GM21390 (cell line): ENCODE results near the gene JOSD2.

Source experiments
- ATAC-seq: cut with Tn5 transposase; IDR thresholded peaks from one replicate; pipeline ENCODE4 v1.9.1; 2021; ENCODE audit not compliant: unreplicated experiment

The JOSD2 gene

DNA sequence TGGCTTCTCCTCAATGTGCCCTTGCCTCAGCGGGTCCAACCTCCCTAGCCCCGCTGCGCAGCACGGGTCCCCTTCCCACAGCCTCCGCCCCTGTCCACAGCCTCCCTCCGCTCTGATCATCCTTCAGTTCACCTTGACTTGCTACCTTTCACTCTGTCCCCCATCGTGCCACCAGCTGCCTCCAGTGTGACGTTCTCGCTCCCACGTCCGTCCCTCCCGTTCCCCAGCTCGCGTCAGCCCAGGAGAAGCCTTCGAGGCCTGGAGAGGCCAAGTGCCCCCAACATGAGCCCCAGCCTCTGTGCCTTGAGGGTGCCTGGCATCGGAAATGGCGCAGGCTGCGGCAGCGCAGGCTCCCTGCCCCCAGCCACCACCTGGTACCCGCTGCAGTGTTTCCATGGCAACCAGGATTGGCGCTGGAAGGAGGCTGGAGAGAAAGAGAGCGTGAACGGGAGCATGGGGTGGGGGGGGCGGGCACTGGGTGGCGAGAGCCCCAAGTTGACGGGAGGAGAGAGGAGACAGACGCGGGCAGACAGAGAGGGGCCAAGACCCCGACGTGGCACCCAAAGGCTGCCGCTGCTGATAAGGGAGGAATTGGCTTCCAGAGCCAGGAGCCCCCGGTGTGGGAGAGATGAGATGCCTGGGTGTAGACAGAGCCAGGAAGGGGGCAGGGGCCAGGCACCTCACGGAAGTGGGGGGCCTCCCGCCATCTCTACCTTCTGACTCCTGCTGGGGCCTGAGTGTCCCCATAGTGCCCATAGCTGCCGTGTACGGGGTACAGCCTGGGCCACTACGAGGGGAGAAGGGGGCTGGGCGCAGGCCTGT lies 3.6 kb upstream of the JOSD2 start:
- ATAC-seq = no peak

- ATAC-seq = no peak
Measured at GRCh38 chr19:50513746-50514345, 2.9 kb upstream of the JOSD2 start, which contains the start of gene ASPDH. TSS of gene ASPDH (minus strand) at chr19:50513913. CDS start at chr19:50513823, 90 bp downstream.

GRCh38 chr19:50512999-50513745 lies 2.2 kb upstream of the JOSD2 start:
- ATAC-seq = no peak

- ATAC-seq = no peak
Measured at GRCh38 chr19:50512112-50512998, 1.4 kb upstream of the JOSD2 start.

DNA sequence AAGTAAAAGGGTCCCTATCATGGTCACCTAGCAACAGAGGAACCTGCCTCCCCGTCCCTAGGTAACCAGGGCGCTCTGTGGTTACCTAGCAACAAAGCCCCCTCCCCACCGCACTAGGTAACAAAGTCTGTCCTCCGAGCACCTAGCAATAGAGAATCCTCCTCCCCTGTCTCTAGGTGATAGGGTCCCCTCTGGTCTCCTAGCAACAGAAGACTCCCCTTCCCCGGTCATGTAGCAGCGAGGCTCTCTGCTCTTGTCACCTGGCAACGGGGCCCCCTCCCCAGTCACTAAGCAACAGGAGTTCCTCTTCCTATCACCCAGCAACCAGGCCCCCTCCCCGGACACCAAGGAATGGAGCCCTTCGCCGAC lies 307 bp downstream of the JOSD2 start:
- ATAC-seq = no peak

GRCh38 chr19:50510121-50510670 lies 795 bp downstream of the JOSD2 start:
- ATAC-seq = no peak

DNA sequence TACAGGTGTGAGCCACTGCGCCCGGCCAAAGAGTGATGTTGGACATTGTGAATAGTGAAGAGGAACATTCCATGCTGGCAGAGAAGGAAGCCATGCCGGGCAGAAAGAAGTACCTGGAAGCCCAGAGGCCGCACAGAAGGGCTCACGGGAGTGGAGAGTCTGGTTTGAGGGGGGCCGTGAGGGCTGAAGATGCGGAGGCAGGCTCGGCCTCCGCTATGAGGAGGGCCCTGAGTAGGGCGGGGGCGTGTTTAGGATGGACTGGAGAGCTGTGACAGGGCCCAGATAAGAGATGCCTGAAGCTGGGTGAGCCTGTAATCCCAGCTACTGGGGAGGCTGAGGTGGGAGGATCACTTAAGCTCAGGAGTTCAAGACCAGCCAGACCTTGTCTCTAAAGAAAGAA lies 1.6 kb downstream of the JOSD2 start:
- no peak for ATAC-seq

- ATAC-seq = no peak
Measured at GRCh38 chr19:50508843-50509190, 2.2 kb downstream of the JOSD2 start.

- no peak for ATAC-seq
Measured at GRCh38 chr19:50507376-50507775, 3.6 kb downstream of the JOSD2 start.

DNA sequence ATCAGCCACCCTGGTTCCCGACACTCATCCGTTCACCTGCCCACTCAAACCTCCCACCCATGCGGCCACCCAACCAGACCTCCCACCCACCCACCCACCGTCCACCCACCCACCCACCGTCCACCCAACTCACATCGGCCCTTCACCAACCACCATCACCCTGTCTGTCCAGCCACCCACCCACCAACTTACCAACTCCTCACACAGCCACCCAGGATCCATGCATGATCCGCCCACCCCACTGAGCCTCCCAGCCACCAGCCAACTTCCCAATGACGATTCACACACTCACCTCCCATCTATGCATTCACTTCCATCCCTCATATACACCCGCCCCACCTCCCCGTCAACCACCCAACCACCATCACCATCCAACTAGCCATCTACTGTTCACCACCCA lies 4.3 kb downstream of the JOSD2 start:
- ATAC-seq = no peak

DNA sequence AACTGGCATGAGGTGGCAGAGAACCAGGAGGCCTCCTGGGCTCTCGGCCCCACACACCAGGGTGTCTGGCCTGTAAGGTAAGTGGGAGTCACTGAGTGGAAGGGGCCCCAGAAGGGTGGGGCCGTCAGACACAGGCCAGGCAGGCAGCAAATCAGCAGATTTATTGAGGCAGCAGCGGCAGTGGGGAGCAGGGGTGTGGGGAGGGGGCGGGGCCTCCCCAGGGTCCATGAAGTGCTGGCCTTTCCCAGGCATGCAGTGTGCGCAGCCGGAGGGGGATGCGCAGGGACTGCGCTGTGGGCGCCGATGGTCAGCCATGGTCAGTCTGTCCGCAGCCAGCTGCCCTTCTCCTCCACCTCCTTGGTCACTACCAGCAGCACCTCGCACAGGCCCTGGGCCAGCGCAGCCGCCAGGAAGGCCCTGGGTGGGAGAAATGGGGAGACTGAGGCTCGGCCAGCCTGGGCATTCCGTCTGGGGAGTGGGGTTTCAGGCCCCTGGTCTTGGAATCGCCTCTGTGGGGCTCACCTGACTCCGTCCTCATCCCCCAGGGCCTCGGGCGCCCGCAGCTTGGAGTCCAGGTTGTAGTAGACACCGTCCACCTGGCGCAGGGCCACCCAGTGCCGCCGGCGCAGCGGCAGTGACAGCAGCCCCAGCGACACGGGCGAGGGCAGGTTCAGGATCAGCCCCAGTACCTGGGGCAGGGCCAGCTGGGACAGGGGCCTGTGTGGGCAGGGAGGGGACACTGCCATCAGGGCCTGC lies 5.0 kb downstream of the JOSD2 start:
- ATAC-seq = no peak

DNA sequence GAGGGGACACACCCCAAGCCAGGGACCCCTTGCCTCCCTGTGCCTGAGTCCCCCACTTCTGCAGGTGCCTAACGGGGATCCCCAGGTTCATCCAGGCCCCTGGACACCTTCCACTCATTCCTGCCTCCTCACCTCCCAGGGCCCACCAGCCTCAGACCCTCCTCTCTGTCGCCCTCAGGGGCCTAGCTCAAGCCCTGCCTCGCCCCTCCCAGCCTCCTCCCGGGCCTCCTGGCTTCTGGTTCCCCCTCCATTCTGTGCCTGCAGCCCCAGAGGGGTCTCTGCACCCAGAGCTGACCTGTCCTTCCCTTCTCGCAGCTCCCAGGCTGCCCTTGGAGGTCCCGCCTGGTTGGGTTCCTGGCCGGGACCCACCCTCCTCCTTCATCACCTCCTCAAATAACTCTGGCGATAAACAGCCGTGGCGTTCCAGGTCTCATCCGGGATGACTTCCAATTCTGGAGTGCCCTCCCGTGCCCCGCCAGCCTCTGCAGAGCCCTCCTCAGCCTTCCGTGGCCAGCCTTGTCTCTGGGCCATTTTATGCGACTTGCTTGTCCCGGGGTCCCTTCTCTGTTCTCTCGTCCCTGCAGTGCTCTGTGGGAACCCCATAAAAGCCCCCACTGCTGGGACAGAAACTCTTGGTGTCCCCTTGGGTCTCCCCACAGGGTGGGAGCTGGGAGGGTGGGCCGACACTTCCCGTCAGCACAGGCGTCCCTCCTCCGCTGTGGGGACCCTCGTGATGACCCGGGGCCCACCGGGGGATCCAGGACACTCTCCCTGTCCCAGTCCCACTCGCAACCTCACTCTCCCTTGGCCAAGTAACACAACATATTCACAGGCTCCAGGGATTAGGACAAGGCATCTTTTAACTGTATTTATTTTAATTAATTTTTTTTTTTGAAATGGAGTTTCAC lies 9.2 kb downstream of the JOSD2 start:
- ATAC-seq = no peak

DNA sequence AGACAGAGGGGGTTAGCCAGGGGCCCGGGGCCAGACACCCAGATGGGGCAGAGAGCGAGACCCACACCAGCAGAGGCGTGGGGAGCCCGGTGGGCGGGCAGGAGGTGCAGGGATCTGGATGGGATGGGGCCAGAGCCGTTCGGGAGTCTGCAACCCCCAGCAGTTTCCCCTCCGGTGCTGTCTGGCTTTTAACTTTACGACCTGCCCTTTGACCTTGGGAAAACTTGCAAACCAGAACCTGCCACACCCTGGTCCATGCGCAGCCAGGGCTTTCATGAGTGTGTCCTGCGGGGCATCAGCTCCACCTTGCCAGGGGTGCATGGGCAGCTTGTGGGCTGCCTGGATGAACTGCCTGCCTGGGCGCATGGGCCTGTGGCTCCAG lies 9.8 kb downstream of the JOSD2 start:
- no peak for ATAC-seq

DNA sequence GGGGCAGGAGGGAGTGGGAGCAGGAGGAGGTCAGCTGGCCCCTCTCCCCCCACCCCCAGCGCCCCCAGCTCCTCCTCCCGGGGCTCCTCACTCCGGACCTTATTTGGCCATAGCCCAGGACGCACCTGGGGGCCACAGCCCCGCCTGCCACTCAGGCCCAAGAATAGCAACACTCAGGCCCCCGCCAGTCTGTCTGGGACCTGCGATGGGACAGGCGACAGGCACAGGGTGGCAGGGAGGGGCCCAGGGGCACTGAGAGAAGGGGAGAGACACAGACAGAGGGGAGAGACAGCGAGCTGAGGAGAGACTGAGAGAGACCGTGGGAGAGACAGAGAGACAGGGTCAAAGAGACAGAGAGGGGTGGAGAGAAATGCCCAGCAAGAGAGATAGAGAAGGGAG lies 10.2 kb downstream of the JOSD2 start:
- no peak for ATAC-seq

DNA sequence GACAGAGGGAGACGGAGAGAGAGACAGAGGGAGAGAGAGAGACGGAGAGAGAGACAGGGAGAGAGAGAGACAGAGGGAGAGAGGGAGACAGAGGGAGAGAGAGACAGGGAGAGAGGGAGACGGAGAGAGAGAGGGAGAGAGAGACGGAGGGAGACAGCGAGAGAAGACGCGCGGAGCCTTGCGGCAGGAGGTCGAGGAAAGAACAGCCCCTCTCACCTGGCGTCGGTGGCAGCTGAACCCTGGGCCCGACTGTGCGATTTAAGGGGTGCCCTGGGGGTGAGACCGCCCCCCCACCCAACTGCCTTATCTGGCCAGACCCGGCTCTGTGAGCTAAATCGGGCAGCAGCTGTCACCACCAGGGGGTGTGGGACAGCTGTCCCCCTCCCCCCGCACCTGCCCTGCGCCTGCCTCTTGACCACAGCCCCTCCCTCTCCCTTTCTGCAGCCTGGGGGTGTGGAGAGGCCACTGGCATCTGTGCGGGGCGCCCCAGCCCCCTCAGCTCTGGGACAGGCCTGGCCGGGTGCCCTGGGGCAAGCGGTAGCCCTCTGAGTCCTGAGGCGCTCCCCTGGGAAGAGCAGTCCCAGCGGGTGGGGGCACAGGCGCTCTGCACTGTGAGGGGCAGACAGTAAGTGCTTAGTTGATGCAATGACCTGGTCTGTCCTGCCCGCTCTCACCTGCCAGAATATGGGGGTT lies 10.8 kb downstream of the JOSD2 start:
- ATAC-seq = no peak

GRCh38 chr19:50498219-50499056 lies 12.6 kb downstream of the JOSD2 start:
- ATAC-seq = no peak

DNA sequence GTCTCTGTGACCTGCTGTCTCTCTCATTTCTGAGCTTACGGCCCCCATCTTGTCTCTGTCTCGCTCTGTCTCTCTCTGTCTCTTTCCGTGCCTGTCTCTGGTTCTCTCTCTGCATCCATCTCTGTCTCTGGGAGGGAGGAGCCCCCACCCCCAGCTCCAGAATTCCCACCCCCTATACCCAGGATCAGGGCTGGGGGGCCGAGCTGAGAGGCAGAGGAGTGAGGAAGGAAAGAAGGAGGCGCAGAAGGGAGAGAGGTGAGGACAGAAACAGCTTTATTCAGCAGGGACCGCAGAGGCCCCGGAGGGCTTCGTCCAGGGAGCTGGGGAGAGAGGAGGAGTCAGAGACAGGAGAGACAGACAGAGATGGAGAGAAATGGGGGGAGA lies 14.0 kb downstream of the JOSD2 start:
- ATAC-seq = no peak
